GM18498 (cell line): Measurements from ENCODE around the gene CD48.
A peak's percentile ranks its signal among the peaks of the same experiment; 100 is the strongest.

Experiments used
- ATAC-seq: cut with Tn5 transposase; IDR thresholded peaks from one replicate; pipeline ENCODE4 v1.9.1; 2021; ENCODE audit warnings: mild to moderate bottlenecking, moderate library complexity; ENCODE audit not compliant: unreplicated experiment

Gene CD48

DNA sequence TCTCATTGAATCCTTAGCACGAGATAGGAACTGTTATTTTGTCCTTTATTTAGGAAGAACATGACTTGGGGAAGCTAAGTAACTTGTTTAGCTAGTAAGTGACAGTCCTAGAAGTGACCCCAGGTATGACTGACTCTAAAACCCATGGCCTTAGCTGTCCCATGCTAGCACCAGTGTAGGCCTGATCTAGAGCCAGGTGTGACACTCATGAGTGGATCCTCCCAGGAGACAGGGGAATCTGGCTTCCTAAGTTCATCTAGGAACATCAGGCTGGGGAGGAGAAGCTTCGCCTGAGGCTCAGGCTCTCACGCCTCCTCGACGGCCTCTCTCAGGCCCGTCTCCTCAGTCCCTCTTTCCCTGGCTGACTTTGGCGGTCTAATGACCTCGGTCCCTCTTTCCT is 31.2 kb downstream of the CD48 start:
- no peak for ATAC-seq

DNA sequence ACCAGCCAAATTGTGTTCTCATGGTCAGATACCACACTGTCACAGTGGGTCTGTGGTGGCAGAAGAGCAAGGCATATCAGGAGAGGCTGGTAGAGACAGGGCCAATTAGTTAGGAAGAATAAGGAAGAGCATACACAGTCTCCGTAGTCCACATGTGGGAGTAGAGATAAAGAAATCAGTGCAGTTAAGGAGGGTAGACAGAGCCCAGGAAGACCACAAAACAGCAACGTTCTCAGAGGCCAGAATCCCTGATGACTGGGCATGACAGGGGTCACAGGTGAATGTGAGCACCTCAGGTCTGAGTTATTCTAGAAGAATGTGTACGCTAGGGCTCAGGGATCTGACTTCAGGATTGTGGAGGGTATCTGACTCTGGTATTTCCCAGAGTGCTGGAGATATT is 31.7 kb downstream of the CD48 start:
- no peak for ATAC-seq

DNA sequence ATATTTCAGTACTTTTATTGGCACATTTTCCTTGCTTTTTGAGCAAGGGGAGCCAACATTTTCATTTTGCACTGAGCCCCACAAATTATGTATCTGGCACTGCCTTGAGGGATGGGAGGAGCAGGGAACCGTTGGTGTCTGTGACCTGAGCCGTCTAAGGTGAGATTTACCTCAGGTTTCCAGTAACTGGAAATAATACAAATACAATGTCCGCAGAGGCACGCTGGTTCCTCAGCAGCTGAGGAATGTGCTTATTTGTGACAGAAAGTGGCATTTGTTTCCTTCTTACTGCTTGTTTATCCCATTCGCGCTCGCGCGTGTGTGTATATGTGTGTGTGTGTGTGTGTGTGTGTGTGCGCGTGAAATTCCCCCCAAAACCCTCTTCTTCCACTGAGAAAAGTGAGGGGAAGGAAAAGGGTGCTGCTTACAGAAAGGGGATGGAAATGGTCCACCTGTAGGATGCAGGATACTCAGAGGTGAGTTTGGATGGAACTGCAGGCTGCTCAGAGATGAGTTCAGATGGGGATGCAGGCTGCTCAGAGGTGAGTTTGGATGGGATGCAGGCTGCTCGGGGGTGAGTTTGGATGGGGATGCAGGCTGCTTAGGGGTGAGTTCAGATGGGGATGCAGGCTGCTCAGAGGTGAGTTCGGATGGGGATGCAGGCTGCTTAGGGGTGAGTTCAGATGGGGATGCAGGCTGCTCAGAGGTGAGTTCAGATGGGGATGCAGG is 34.6 kb downstream of the CD48 start:
- ATAC-seq = no peak

DNA sequence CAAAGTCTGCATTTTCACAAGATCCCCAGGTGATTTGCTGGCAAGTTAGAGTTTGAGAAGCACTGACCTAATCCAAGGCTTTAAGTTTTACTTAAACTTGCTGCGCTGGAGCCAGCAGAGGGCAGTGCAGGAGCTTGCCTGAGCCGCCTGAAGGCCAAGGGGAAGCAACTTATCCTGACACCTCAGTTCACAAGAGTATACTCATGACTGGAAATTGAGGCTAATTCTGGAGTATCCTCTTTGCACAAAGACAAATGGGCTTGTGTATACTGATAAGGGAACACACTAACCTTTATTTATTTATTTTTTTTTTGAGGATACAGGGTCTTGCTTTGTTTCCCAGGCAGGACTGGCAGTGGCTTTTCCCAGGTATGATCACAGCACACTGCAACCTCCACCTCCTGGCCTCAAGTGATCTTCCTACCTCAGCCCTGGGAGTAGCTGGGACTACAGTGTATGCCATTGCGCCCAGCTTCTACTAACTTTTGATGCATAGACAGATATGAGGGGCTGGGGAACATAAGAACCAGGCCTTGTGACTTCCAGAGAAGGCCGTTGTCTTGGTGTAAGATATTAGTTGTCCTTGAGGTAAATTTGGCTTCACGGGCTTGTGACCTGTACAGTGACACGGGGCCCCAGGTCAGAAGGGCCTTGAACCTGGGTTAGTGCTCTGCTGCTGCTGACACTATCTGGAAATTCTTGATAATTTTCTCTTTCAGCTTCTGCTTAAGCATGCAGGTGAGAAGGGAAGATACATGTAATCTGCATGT is 35.8 kb downstream of the CD48 start:
- ATAC-seq = peak; percentile 49

DNA sequence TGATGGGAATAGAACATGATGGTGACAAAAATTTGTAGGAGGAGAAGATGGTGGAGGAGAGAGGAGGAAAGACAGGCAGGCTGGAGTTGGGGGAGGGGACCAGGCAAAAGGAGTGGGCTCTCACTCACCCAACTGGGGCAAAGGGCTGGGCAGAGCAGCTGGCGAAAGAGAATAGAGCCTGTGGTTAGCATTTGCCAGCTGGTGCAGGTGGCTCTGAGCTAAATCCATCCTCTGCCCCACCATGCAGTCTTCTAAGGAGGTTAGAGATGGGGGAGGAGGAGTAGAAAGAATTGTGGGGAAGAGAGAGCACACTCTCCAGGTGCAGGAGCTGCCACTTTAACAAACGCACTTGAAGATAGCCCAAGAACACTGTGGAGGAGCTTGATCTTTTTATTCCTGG is 37.2 kb downstream of the CD48 start:
- no peak for ATAC-seq

DNA sequence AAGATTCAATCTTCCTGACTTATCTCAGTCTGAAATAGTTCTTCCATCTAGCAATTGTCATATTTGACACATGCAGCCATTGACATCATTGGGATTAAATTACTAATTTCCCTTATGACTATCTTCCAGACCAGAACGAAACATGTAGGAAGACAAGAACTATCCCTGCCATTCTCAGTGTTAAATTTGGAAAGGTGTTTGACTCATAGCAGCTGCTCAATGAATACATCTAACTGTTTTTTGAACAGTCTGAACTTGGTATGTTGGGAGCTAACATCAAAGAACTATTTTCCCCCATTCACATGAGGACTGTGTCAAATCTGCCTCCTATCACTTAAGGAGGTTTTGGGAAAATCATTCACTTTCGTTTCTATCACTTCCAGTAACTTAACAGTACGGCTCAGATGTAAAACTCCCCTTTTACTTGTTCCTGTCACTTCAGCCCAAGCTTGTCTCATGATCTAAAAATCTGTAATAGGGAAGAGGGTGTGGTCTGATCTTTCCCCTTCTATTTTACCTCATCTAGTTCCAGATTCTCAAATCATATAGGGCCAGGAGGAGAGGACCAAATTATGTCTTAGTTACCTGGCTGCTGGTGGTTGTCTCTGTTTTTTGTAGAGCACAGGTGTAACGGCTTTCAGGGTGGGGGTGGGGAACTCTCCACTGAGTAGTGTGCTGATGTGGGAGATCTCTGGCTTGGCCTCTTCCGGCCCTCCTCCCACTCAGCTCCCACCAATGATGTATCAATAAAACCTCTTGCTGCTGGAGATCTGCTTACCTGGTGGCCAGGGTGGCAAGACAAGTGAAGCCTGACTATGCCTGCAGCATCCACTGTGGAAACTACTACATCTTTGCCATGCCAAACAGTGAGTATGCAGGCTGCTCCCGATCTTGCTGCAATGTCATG is 38.6 kb downstream of the CD48 start:
- ATAC-seq = no peak

DNA sequence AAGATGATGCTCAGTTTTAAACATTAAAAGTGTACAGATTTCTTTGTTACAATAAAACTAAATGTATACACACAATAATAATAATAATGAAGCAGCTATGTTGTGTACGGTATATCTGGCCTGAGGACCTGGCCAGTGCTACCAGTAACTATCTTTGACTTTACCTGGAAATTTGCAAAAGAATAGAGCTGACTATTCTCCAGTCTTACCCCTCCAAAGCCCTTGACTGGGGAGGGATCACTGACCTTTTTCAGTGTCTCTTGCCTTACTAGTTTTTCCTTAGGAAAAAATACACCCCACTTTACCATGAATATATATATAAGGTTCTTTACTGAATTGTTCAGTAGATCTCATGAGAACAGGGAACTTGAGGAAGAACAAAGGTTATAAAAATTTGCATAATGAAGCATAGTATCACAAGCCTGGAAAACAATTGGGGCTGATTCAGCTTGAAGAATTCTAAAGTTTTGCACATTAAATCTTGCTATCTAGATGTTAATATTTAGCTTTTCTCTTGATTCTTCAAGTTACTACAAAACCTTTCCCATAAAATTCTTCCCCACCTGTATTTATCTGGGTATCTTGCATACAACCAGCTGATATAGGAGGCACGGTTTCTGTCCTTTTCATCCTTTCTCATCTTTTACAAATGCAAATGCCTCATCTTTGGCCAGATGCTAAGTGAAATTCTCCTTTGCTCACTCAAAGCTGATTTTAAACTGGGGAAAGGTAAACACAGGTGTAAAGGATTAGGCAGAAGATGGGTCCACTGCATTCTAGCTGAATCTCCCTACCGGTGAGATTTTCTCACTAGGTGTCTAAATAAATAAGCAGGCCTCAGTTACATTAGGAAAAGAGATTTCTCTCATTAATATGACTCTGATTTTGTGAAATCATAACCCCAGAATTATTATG is 39.8 kb downstream of the CD48 start:
- ATAC-seq = no peak

DNA sequence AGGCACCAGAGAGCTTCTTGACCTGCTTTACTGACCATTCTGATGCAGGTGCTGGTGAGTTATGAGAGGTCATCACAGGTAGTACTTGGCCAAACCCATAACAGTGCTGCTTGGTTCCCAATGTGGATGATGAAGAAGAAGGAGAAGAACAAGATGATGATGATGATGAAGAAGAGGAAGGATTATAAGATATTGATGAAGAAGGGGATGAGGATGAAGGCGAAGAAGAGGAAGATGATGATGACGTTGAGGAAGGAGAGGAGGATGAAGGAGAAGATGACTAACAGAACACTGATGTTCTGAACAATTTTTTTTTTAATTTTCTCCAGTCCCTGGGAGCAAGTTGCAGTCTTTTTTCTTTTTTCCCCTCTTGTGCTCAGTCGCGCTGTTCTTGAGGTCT is 40.9 kb downstream of the CD48 start:
- no peak for ATAC-seq

DNA sequence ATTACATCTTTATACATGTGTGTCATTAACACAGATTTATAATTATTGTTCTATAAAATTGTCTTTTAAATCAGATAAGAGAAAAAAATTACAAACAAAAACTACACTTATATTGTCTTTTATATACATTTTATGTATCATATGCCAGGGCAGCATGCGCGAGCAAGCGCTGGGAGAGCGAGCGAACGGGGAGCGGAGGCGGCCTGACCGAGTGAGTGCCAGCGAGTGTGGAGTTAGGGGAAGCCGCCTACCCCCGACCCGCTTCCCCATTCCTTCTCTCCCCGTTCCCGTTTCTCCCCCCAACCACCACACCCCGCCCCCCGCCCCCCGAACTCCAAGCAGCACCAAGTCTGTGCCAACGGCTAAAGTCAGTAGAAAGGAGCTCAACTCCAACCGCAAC is 41.8 kb downstream of the CD48 start:
- no peak for ATAC-seq

DNA sequence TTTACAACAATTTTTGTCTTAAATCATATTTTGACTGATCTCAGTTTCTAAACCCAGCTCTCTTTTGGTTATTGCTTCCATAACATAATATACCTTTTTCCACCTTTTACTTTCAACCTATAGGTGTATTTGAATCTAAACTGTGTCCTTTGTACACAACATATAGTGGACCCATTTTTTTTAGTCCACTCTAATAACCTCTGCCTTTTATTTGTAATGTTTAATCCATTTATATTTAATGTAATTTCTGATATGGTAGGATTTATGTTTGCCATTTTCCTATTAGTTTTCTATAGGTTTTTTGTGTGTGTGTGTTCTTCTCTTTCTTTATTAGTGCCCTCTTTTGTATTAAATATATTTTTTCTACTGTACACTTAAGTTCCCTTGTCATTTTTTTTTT is 42.3 kb downstream of the CD48 start:
- ATAC-seq = no peak

DNA sequence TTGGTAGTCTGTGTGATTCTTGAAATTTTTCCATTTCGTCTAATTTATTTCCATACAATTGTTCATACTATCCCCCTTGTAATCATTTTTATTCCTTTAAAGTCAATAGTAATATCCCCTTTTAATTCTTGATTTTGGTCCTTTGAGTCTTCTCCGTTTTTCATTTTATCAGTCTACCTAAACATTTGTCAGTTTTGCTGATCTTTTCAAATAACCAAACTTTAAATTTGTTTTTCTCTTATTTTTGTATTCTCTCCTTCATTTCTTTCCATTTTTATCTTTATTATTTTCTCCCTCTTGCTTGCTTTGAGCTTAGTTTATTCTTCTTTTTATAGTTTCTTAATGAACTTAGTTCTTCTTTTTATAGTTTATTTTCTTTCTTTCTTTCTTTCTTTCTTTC is 43.7 kb downstream of the CD48 start:
- ATAC-seq = no peak

DNA sequence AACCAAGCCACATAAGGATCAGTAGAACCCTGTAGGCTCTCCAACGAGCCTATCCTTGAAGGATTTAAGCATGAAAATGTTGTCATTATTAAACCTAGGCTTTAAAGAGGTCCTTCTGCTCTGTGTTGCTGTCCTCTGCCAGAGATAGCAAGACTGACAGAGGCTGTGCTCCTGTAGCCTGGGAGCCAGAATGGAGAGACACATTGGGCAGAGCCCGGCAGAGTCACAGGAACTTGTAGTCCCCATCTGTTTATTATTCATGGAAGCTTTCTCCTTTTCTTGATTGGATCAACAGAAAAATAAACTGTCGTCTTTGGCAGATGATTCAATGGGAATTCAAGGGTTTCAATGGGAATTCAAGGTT is 45.6 kb downstream of the CD48 start:
- ATAC-seq = no peak

DNA sequence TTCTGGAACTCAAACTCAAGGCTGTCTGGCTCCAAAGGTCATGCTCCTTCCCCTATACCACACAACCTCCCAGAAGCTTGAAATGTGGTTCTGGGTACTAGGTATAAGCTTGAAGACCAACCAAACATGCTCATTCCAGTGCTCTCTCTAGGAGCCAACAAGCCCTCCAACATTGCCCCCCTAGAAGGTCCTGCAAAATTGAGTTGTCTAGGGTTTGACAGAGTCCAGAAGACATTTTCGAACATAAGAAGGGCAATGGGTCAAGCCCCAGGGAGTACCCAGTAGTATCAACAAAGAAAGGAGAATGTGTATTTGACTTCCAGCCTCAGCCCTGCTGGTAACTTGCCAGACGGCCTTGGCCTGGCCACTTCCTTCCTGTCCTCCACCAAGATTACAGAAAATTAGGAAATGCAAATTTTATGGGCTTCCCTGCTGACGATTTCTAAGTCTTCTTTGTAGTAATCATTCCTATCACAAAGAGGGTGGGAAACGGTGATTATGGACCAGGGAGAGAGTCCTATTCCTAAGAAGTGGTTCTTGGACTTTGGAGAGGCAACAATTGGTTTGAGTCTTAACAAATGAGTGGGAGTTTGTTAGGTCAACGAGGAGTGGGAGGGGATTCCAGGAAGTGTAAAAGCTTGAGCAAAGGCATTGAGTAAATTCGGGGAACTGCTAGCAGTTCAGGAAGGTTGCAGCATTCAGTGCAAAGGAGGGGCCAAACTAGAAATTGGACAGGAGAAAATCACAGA is 46.1 kb downstream of the CD48 start:
- no peak for ATAC-seq

DNA sequence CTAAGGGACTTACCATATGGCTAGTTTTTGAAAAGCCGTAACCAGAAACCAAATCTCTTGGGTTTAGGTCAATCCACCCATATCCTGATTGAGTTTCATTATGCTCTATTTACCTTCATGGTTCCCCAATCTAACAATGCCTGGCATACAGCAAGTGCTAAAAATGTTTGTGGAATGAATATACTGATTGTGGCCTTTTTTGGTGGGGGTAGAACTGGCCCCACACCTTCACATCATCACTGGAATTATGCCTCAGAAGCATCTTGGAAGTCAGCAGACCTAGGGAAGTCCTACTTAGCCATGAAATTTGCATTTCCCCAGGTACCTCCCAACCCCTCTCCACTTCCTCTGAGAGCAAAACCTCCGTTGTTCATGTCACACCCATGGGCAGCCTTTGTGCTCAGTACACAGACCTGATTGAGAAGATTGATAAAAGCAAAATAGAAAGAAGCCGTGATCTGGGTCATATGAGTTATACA is 47.0 kb downstream of the CD48 start:
- peak; percentile 79 for ATAC-seq

DNA sequence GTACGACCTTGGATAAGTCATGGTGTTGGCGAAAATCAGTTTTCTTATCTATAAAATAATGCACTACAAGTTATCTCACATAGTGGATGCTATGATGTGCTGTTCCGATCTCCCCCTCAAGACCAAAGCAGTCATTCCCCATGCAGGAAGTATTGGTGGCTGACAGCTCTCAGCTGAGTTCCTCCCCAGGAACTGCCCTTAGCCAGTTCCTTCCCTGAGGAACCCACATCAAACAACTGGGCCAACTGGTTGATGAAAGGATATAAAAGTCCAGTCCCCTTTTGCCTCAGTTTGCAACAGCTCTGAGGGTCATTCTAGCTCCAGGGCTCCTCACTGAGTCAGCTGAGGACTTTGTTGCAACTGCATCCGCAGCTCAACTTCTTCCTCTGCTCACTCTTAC is 48.7 kb downstream of the CD48 start:
- ATAC-seq = no peak

DNA sequence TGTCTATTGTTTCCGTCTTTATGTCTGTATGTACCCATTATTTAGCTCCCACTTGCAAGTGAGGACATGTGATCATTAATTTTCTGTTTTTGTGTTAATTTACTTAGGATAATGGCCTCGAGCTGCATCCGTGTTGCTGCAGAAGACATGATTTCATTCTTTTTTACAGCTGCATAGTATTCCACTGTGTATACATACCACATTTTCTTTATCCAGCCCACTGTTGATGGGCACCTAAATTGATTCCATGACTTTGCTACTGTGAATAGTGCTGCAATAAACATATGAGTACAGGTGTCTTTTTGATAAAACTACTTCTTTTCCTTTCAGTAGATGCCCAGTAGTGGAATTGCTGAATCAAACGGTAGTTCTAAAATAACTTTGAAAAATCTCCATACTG is 52.1 kb downstream of the CD48 start:
- ATAC-seq = no peak

DNA sequence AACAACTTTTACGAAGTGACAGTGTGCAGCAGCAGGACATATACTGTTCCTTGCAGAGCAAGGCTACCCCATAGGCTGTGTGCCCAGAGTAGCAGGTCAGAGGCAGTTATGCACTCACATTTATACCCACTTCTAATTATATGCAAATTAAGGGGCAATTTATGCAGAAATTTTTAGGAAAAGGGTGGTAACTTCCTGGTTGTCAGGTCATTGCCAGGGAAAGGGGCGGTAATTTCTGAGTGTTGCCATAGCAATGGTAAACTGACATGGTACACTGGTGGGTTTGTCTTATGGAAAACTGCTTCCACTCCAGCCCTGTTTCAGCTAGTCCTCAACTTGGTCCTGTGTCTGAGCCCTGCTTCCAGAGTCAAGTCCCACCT is 52.8 kb downstream of the CD48 start:
- no peak for ATAC-seq

DNA sequence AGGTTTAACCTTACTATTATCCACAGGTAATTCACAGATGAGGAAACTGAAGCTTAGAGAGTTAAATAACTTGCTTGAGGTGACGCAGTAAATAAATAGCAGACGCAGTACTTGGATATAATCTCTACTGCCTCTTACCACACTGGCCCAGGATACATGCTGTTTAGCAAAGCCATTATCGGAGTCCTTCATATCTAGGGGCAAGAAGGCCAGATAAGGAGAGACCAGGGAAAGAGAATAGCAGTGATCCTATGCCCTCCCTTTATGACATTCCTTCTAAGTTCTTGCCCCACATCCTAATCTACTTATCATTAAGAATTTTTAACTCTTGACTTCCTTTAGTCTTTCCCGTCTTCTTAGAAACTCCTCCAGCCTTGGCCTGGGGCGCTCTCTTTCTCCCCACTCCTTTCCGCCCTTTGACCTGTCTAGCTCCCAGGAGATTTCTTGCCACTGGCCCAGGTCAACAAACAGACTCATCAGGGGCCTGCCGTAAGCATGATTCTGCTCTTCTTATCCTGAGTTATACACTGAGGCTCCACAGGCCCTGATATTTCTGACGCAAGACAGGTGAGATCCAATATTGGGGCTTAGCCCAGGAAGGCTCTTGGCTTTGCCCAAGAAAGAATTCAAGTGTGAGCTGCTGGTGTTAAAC is 53.3 kb downstream of the CD48 start:
- ATAC-seq = no peak

DNA sequence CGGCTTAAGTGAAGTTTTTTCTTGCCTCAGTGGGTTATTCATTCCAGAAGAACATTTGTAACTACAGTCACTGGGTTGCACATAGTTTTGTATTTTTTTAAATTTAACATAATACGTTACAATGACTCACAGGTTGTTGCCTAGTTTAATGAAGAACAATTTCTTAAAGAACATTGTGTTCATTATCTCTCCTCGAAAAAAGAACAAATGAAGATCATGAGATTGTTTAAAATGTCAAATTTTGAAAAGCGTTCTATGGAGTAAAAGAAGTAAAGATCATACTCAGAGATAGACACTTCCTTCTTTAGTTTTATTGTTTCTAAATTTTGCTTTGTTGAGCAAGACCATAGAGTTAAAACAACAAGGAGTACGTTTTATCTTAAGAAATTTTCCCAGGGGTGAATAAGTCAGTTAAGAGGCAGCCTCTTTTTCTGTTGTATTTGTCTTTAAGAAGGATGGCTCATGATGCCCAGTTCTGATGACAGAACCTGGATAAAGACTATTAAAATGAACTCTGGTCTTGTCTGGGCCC is 54.3 kb downstream of the CD48 start:
- no peak for ATAC-seq
